Fibroblast of skin of back (primary cell): ENCODE results near the gene SPRN.
"Not testable (repeated sequence)": the region's sequence is repeated elsewhere in the genome, so short reads cannot be mapped to it uniquely, and the experiment has no call there.

Source experiments
- DNase-seq: peaks from one replicate; pipeline ENCODE4 v3.0.0-alpha.2; 2013

Gene SPRN

GRCh38 chr10:133456041-133456951 lies 31.9 kb upstream of the SPRN start:
- DNase-seq = no peak

GRCh38 chr10:133455611-133456031 lies 31.2 kb upstream of the SPRN start:
- DNase-seq = no peak

GRCh38 chr10:133455196-133455595 lies 30.8 kb upstream of the SPRN start:
- no peak for DNase-seq

- DNase-seq = no peak
Measured at GRCh38 chr10:133454204-133454893, 29.9 kb upstream of the SPRN start.

GRCh38 chr10:133453516-133454203 lies 29.2 kb upstream of the SPRN start, which contains the start of gene SCART1:
SCART1 (plus strand) TSS chr10:133453945; CDS start chr10:133453998, 53 bp downstream.
- no peak for DNase-seq

- no peak for DNase-seq
Measured at GRCh38 chr10:133452453-133452852, 28.0 kb upstream of the SPRN start.

- no peak for DNase-seq
Measured at GRCh38 chr10:133451346-133451745, 26.9 kb upstream of the SPRN start.

GRCh38 chr10:133448120-133448519 lies 23.7 kb upstream of the SPRN start:
- DNase-seq = no peak

- DNase-seq = no peak
Measured at GRCh38 chr10:133446979-133447378, 22.6 kb upstream of the SPRN start.

GRCh38 chr10:133445751-133446708 lies 21.6 kb upstream of the SPRN start:
- DNase-seq = no peak

- DNase-seq = no peak
Measured at GRCh38 chr10:133445268-133445732, 20.9 kb upstream of the SPRN start.

GRCh38 chr10:133444342-133445267 lies 20.2 kb upstream of the SPRN start:
- no peak for DNase-seq

GRCh38 chr10:133442967-133443924 lies 18.8 kb upstream of the SPRN start:
- DNase-seq = no peak

GRCh38 chr10:133442191-133442966 lies 18.0 kb upstream of the SPRN start:
- DNase-seq = no peak

- no peak for DNase-seq
Measured at GRCh38 chr10:133441780-133442179, 17.4 kb upstream of the SPRN start.

GRCh38 chr10:133441356-133441755 lies 16.9 kb upstream of the SPRN start:
- not testable (repeated sequence) for DNase-seq

GRCh38 chr10:133440633-133441285 lies 16.3 kb upstream of the SPRN start:
- no peak for DNase-seq
